Gastrocnemius medialis (tissue), 4 donors: ENCODE measurements around the gene NAV2. TPM values are rescaled to one million over a fixed set of nuclear protein-coding genes. Genes with fewer than 3 reads are reported as not detected.

ENCODE experiments used
- ATAC-seq, 2 donors: fragments of 150-250 bp; one replicate each; pipeline ENCODE4 v1.9.1; 2016
- DNase-seq, 2 donors: peaks; one replicate each; pipeline ENCODE4 v3.0.0-alpha.2; 2019
- H3K27ac ChIP-seq, 4 donors: fragments of 200-600 bp; sonication (generic); 1 replicate in 1 of 4; 2 replicates in 3 of 4; pipeline ENCODE4 v1.5.1; 2016 to 2018; ENCODE audit warnings: mild to moderate bottlenecking in 2 of 4, moderate library complexity in 1 of 4
- H3K27me3 ChIP-seq, 3 donors: fragments of 200-600 bp; sonication (generic) in 2 of 3; 1 replicate in 1 of 3; 2 replicates in 2 of 3; pipeline versions ENCODE4 v1.5.1 to v1.6.0; 2016 to 2019; ENCODE audit warnings: mild to moderate bottlenecking in 1 of 3, moderate library complexity in 1 of 3
- H3K36me3 ChIP-seq, 2 donors: fragments of 200-600 bp; sonication (generic) in 1 of 2; one replicate each; pipeline ENCODE4 v1.5.1; 2017 to 2018
- H3K4me1 ChIP-seq, 2 donors: fragments of 200-600 bp; sonication (generic) in 1 of 2; one replicate each; pipeline ENCODE4 v1.5.1; 2016 to 2017; ENCODE audit warnings: mild to moderate bottlenecking in 2 of 2
- H3K4me3 ChIP-seq, 4 donors: fragments of 200-600 bp; sonication (generic) in 3 of 4; 1 replicate in 1 of 4; 2 replicates in 3 of 4; pipeline ENCODE4 v1.5.1; 2016 to 2019; ENCODE audit warnings: mild to moderate bottlenecking in 2 of 4
- H3K9me3 ChIP-seq, 3 donors: fragments of 200-600 bp; sonication (generic) in 2 of 3; 1 replicate in 1 of 3; 2 replicates in 2 of 3; pipeline ENCODE4 v1.5.1; 2016 to 2019
- POLR2A ChIP-seq, 2 donors: fragments of 450-650 bp; IDR thresholded peaks; one replicate each; pipeline ENCODE4 v1.6.1; 2017; ENCODE audit warnings: antibody characterized with exemption in 2 of 2, mild to moderate bottlenecking in 2 of 2, moderate library complexity in 2 of 2
- in situ Hi-C, 4 donors: fragments of 200-750 bp; cut with MboI; loops; one replicate each; pipeline versions ENCODE4 v1.15.0 to v1.8.0; 2017; ENCODE audit warnings: low sequenced_read_pairs in 4 of 4
- intact Hi-C: fragments of 100-400 bp; cut with DNase I; formaldehyde crosslinking; loops from one replicate; pipeline ENCODE4 v1.15.1; 2023; ENCODE audit warnings: low total_unique reads
- total RNA-seq, 4 donors: library from RNA; depleted of rRNA; stranded (reverse); fragments of >200 nt; gene quantifications; one replicate each; pipeline versions ENCODE4 v1.1.0 to v1.2.3, GENCODE V29; 2016
- TF ChIP-seq, protein P1 (sequence below), 5 experiments: fragments of 450-650 bp in 3 of 5; fragments of 200-600 bp in 2 of 5; sonication (generic) in 2 of 5; IDR thresholded peaks in 4 of 5; conservative IDR thresholded peaks in 1 of 5; 1 replicate in 4 of 5; 2 replicates in 1 of 5; pipeline ENCODE4 v1.5.1; 2016 to 2019; ENCODE audit warnings: antibody characterized with exemption in 5 of 5, mild to moderate bottlenecking in 3 of 5, moderate library complexity in 3 of 5

Gene NAV2
- total RNA-seq, 4 donors from 2014 or later = 3.2 to 7.7 (median 5.5) TPM

DNA sequence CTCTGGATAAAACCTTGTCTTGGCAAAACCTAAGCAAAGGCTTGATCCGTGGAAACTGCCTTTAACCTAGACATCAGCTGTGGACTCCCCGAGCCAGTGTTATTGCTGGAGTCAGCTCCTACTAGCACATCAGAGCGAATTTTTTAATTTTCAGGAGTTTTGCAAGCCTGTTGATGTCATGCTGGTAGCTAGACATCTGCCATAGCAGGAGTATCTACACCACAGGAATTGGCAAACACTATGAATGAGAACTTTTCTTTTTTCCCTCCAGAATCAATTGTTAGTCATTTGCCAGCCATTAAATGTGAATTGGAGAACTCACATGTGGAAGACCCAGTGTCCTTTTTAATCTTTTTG, 201.2 kb downstream of the NAV2 start:
- TF ChIP-seq, protein P1, sequence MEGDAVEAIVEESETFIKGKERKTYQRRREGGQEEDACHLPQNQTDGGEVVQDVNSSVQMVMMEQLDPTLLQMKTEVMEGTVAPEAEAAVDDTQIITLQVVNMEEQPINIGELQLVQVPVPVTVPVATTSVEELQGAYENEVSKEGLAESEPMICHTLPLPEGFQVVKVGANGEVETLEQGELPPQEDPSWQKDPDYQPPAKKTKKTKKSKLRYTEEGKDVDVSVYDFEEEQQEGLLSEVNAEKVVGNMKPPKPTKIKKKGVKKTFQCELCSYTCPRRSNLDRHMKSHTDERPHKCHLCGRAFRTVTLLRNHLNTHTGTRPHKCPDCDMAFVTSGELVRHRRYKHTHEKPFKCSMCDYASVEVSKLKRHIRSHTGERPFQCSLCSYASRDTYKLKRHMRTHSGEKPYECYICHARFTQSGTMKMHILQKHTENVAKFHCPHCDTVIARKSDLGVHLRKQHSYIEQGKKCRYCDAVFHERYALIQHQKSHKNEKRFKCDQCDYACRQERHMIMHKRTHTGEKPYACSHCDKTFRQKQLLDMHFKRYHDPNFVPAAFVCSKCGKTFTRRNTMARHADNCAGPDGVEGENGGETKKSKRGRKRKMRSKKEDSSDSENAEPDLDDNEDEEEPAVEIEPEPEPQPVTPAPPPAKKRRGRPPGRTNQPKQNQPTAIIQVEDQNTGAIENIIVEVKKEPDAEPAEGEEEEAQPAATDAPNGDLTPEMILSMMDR (IDR thresholded peaks at IDR 0.05 in 4 of 5, conservative IDR thresholded peaks at IDR 0.05 in 1 of 5) = no peak
- TF ChIP-seq POLR2A (IDR thresholded peaks at IDR 0.05) = no peak
- in situ Hi-C loops = loop anchor here in 2 of 4 donors (25.0 kb wide), 2 partner anchors 177 to 602 kb away; no protein-coding TSS in a partner anchor
- Histone ChIP-seq H3K27ac (no peak overlapping the region), H3K4me1 (no peaks in the 10 kb centered on the region), H3K27me3 (no peaks in the 10 kb centered on the region), H3K36me3 (no peaks in the 10 kb centered on the region), H3K9me3 (no peaks in the 10 kb centered on the region), H3K4me3 (no peak overlapping the region)
- ATAC-seq = no peak
- intact Hi-C loops = no loop called here
- no peak for DNase-seq

DNA sequence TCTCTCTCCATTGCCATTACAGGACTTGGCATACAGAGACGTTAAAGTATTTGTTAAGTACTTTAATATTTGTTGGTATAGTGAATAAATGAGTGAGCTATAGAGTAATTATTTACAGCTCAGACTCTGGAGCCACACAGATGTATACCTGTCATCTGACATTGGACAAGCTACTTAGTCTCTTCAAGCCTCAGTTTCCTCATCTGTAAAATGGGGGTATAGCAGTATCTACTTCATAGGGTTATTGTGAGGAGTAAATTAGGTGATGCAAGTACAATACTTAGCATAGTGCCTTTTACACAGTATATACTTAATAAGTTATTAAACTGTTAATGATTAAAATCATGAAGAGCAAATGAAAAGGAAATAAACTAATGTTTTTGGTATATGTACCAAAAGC, 203.2 kb downstream of the NAV2 start:
- in situ Hi-C loops (loop anchor here in 2 of 4 donors (25.0 kb wide), 2 partner anchors 179 to 604 kb away; no protein-coding TSS in a partner anchor), intact Hi-C loops (no loop called here)
- DNase-seq (no peak), ATAC-seq (no peak)
- Histone ChIP-seq H3K9me3 (no peaks in the 10 kb centered on the region), H3K27ac (no peak overlapping the region), H3K36me3 (no peaks in the 10 kb centered on the region), H3K4me3 (no peak overlapping the region), H3K4me1 (no peaks in the 10 kb centered on the region), H3K27me3 (no peaks in the 10 kb centered on the region)
- TF ChIP-seq POLR2A (IDR thresholded peaks at IDR 0.05) = no peak
- TF ChIP-seq, protein P1 (IDR thresholded peaks at IDR 0.05 in 4 of 5, conservative IDR thresholded peaks at IDR 0.05 in 1 of 5) = no peak

DNA sequence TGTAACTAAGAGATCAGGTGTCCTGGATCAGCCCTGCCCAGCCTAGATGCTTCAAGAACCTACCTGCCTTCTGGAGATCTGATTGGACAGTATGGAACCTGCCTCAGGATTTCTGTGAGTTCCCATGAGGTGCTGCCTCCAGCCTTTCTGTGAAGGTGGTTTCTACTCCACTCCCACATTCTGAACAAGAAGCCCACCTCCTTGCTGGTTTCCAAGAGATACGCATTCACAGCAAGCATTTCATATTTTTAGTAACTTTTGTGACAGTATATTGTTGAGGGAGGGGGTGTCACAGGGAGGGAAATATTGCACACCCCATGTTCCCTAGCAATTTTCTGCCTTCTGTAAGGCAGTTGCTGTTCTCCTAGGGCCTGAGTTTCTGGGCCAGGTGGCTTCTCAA, 204.4 kb downstream of the NAV2 start:
- H3K4me1 ChIP-seq = no peaks in the 10 kb centered on the region

DNA sequence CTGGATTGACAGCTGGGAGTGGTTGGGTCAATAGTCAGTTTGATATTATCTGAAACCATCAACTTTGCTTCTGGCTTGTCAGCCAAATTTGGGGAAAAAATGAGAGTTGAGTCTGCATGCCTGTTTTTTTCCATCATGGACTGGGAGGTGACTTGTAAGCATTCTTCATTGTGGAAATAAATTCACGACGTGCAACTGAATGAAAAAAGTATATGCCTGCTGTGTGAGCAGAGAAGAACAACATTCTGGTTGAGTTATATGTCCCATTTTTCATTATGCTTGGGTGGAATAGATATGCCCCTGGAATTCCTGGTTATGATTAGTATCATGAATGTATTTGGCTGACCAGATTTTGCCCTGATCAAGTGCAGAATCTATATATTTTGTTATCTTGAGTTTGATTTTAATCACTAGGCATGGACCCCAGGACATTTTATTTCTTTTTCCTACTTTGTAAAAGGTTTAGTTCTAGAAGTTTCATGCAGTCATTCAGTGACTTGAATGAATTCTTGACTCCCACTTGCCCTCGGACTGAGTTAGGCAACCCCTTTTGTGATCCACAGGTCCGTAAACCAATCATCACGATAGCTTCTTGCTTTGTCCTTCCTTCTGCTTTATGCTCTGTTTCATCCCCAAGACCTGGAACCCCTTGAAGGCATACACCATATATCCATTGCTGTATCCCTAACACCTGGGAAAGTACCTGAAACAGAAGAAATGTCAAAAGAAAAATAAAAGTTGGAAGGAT, 205.8 kb downstream of the NAV2 start:
- no peak for ATAC-seq
- Histone ChIP-seq H3K27ac (no peak overlapping the region), H3K4me3 (no peak overlapping the region), H3K36me3 (no peaks in the 10 kb centered on the region), H3K27me3 (no peaks in the 10 kb centered on the region), H3K4me1 (no peaks in the 10 kb centered on the region), H3K9me3 (no peaks in the 10 kb centered on the region)
- no peak for DNase-seq
- TF ChIP-seq, protein P1 (IDR thresholded peaks at IDR 0.05 in 4 of 5, conservative IDR thresholded peaks at IDR 0.05 in 1 of 5) = no peak
- no peak for TF ChIP-seq POLR2A (IDR thresholded peaks at IDR 0.05)
- in situ Hi-C loops = loop anchor here in 2 of 4 donors (25.0 kb wide), 2 partner anchors 181 to 606 kb away; no protein-coding TSS in a partner anchor
- intact Hi-C loops = no loop called here

More for the DNA sequence above, 204.4 kb downstream of the NAV2 start:
- intact Hi-C loops = no loop called here
- Histone ChIP-seq H3K27ac (no peak overlapping the region), H3K9me3 (no peaks in the 10 kb centered on the region), H3K4me3 (no peak overlapping the region), H3K27me3 (no peaks in the 10 kb centered on the region), H3K36me3 (no peaks in the 10 kb centered on the region)
- ATAC-seq (no peak), DNase-seq (no peak)
- in situ Hi-C loops = loop anchor here in 2 of 4 donors (25.0 kb wide), 2 partner anchors 180 to 605 kb away; no protein-coding TSS in a partner anchor
- no peak for TF ChIP-seq POLR2A (IDR thresholded peaks at IDR 0.05)
- TF ChIP-seq, protein P1 (IDR thresholded peaks at IDR 0.05 in 4 of 5, conservative IDR thresholded peaks at IDR 0.05 in 1 of 5) = no peak
